Retinal pigment epithelial cell (primary cell): Measurements from ENCODE around the gene EPHA5.

Experiments
- DNase-seq: peaks from one replicate; pipeline ENCODE4 v3.0.0-alpha.2; 2010; ENCODE audit warnings: low read depth
- H3K4me3 ChIP-seq: 2 replicates; pipeline ENCODE4 v1.5.1; 2011; ENCODE audit warnings: mild to moderate bottlenecking, low read length, control low read depth, moderate library complexity
- CTCF ChIP-seq: conservative IDR thresholded peaks from 2 replicates; pipeline ENCODE4 v1.5.1; 2011; ENCODE audit warnings: low read depth, low read length, control low read depth, inconsistent platforms

EPHA5 gene

GRCh38 chr4:65597697-65598096 lies 72.6 kb downstream of the EPHA5 start:
- TF ChIP-seq CTCF, result no peak
- no peak for DNase-seq
- H3K4me3 ChIP-seq, result no peak overlapping the region

- no peak for TF ChIP-seq CTCF
- H3K4me3 ChIP-seq, result no peak overlapping the region
- no peak for DNase-seq
These were observed 78.2 kb downstream of the EPHA5 start for GRCh38 chr4:65592089-65592488.

GRCh38 chr4:65589921-65590320 lies 80.4 kb downstream of the EPHA5 start:
- no peak for TF ChIP-seq CTCF
- DNase-seq, result no peak
- no peak overlapping the region for H3K4me3 ChIP-seq

GRCh38 chr4:65589331-65589730 lies 81.0 kb downstream of the EPHA5 start:
- DNase-seq, result no peak
- no peak overlapping the region for H3K4me3 ChIP-seq
- TF ChIP-seq CTCF, result no peak

GRCh38 chr4:65580551-65580950 lies 89.7 kb downstream of the EPHA5 start:
- no peak for DNase-seq
- peak; percentile 10 for TF ChIP-seq CTCF
- H3K4me3 ChIP-seq, result no peak overlapping the region

GRCh38 chr4:65566473-65566872 lies 103.8 kb downstream of the EPHA5 start:
- DNase-seq, result no peak
- no peak overlapping the region for H3K4me3 ChIP-seq
- no peak for TF ChIP-seq CTCF

GRCh38 chr4:65561164-65561563 lies 109.1 kb downstream of the EPHA5 start:
- no peak for DNase-seq
- no peak overlapping the region for H3K4me3 ChIP-seq
- TF ChIP-seq CTCF, result no peak
